HEK293T (cell line): ENCODE results near the gene NAV2.

Source experiments
- CTCF ChIA-PET: fragments of 350-600 bp; formaldehyde crosslinking; extraction: SDS; loops from one replicate; lab custom pipeline; 2021; ENCODE audit warnings: antibody characterized with exemption, inconsistent platforms; lab: Yijun Ruan, JAX
- POLR2A ChIA-PET: fragments of 350-600 bp; formaldehyde crosslinking; extraction: SDS; loops from one replicate; lab custom pipeline; 2020; ENCODE audit warnings: antibody characterized with exemption, inconsistent platforms; lab: Yijun Ruan, JAX
- DNase-seq: peaks from one replicate; pipeline ENCODE4 v3.0.0; 2012; ENCODE audit warnings: mixed read lengths; ENCODE audit errors: extremely low spot score
- ARNT ChIP-seq: fragments of 450-650 bp; IDR thresholded peaks from 2 replicates; pipeline ENCODE4 v1.6.1; 2017; ENCODE audit warnings: mild to moderate bottlenecking
- BHLHE40 ChIP-seq: fragments of 450-650 bp; IDR thresholded peaks from 2 replicates; pipeline ENCODE4 v1.6.1; 2016; ENCODE audit warnings: mild to moderate bottlenecking, moderate library complexity, borderline replicate concordance
- CTBP1 ChIP-seq: fragments of 450-650 bp; IDR thresholded peaks from 2 replicates; pipeline ENCODE4 v1.6.1; 2016; ENCODE audit warnings: borderline replicate concordance
- ELF4 ChIP-seq: fragments of 450-650 bp; IDR thresholded peaks from 2 replicates; pipeline ENCODE4 v1.6.1; 2017; ENCODE audit warnings: antibody characterized with exemption
- FOXA1 ChIP-seq: fragments of 450-650 bp; IDR thresholded peaks from 2 replicates; pipeline ENCODE4 v1.6.1; 2016; ENCODE audit warnings: mild to moderate bottlenecking
- FOXK2 ChIP-seq: fragments of 450-650 bp; IDR thresholded peaks from 2 replicates; pipeline ENCODE4 v1.6.1; 2016; ENCODE audit warnings: mild to moderate bottlenecking
- FOXM1 ChIP-seq: fragments of 450-650 bp; IDR thresholded peaks from 2 replicates; pipeline ENCODE4 v1.6.1; 2017; ENCODE audit warnings: mild to moderate bottlenecking, borderline replicate concordance
- HDGF ChIP-seq: fragments of 450-650 bp; IDR thresholded peaks from 2 replicates; pipeline ENCODE4 v1.6.1; 2017; ENCODE audit warnings: antibody characterized with exemption, borderline replicate concordance
- L3MBTL2 ChIP-seq: fragments of 450-650 bp; conservative IDR thresholded peaks from 2 replicates; pipeline ENCODE4 v1.6.1; 2016; ENCODE audit warnings: mild to moderate bottlenecking
- LEF1 ChIP-seq: fragments of 450-650 bp; IDR thresholded peaks from 2 replicates; pipeline ENCODE4 v1.6.1; 2017; ENCODE audit warnings: mild to moderate bottlenecking, borderline replicate concordance
- NFRKB ChIP-seq: fragments of 450-650 bp; IDR thresholded peaks from 2 replicates; pipeline ENCODE4 v1.6.1; 2016; ENCODE audit warnings: mild to moderate bottlenecking, moderate library complexity
- SP1 ChIP-seq: fragments of 450-650 bp; IDR thresholded peaks from 2 replicates; pipeline ENCODE4 v1.6.1; 2017
- SUZ12 ChIP-seq: fragments of 450-650 bp; IDR thresholded peaks from 2 replicates; pipeline ENCODE4 v1.6.1; 2016; ENCODE audit warnings: mild to moderate bottlenecking
- TARDBP ChIP-seq: fragments of 450-650 bp; IDR thresholded peaks from 2 replicates; pipeline ENCODE4 v1.6.1; 2016
- ZNF384 ChIP-seq: fragments of 450-650 bp; IDR thresholded peaks from 2 replicates; pipeline ENCODE4 v1.6.1; 2016
- TF ChIP-seq, protein P1 (sequence below): fragments of 450-650 bp; IDR thresholded peaks from 2 replicates; pipeline ENCODE4 v1.6.1; 2016

Gene NAV2

DNA sequence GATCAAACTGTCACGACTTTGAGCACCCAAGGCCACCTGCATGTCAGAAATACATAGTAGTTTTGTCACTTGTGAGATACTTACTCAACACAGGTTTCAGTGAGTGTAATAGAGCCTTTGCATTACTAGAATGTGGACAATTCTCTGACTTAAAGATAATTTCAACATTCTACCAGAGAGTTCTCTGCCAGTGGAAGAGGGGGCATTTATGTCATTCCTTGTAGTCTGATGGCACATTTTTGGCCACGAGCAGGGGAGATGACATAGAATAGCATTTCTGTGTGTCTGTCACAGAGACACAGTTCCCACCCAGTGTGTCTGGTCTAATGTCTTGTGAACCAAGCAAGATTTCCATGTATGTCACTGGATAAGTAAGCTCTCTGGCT, 335.1 kb downstream of the NAV2 start:
- TF ChIP-seq FOXA1 (no peak), NFRKB (no peak)
- ChIA-PET CTCF (no interaction called here), POLR2A (no interaction called here)
- DNase-seq = no peak

DNA sequence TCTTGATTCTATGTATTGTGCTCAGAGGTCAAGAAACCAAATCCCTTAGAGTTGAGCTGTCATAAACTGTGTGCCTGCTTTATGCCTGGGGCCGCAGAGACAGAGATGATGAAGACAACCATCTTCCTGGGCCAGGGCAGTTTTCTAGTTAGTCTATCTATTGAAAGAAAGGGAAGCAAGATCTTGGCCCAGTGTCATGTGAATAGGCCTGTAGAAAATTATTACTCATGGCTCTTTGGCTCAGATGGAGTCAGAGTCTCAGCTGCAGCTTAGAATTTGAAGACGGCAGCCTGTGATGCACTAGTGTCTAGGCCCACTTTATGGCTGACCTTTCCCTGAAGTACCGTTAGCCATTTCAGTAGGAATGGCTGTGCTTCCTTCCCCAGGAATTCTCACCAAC, 335.6 kb downstream of the NAV2 start:
- ChIA-PET CTCF (no interaction called here), POLR2A (no interaction called here)
- TF ChIP-seq SUZ12 (no peak), LEF1 (no peak), ARNT (no peak), FOXM1 (no peak), NFRKB (no peak), ZNF384 (no peak), SP1 (no peak), FOXK2 (no peak), ELF4 (no peak), HDGF (no peak), CTBP1 (no peak), BHLHE40 (no peak), TARDBP (no peak), FOXA1 (no peak), L3MBTL2 (no peak)
- TF ChIP-seq, protein P1, sequence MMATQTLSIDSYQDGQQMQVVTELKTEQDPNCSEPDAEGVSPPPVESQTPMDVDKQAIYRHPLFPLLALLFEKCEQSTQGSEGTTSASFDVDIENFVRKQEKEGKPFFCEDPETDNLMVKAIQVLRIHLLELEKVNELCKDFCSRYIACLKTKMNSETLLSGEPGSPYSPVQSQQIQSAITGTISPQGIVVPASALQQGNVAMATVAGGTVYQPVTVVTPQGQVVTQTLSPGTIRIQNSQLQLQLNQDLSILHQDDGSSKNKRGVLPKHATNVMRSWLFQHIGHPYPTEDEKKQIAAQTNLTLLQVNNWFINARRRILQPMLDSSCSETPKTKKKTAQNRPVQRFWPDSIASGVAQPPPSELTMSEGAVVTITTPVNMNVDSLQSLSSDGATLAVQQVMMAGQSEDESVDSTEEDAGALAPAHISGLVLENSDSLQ = no peak
- DNase-seq = no peak

DNA sequence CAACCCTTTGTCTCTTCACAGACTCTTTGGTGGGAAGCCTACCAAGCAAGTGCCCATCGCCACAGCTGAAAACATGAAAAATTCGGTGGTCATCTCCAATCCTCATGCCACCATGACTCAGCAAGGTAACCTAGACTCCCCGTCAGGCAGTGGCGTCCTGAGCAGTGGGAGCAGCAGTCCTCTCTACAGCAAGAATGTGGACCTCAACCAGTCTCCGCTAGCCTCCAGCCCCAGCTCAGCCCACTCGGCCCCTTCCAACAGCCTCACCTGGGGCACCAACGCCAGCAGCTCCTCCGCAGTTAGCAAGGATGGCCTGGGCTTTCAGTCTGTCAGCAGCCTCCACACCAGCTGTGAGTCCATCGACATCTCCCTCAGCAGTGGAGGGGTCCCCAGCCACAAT, 336.1 kb downstream of the NAV2 start:
- no peak for TF ChIP-seq CTBP1
- TF ChIP-seq SUZ12 = no peak
- TF ChIP-seq BHLHE40 = no peak
- TF ChIP-seq FOXK2 = no peak
- no peak for TF ChIP-seq LEF1
- TF ChIP-seq TARDBP = no peak
- no peak for TF ChIP-seq HDGF
- no peak for TF ChIP-seq NFRKB
- no peak for TF ChIP-seq L3MBTL2
- TF ChIP-seq FOXM1 = no peak
- TF ChIP-seq FOXA1 = no peak
- POLR2A ChIA-PET = no interaction called here
- no peak for DNase-seq
- CTCF ChIA-PET = no interaction called here

DNA sequence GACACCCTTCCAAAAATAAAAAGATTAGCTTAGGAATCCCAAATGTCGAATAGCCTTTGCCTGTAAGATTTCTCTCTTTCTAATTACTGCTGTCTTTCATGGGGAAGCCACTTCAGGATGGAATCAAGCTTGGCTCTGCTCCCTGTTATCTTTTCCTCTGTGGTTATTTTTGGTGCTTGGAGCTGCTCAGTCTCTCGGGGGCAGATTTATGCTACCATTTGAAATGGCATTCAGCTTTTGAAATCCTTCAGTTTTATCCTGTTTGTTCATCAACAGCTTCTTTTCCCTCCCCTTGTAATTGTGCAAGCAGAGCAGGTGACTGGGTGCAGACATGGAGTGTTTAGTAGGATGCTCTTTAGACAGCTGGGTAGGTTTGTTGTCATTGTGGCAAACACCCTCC, 336.6 kb downstream of the NAV2 start:
- POLR2A ChIA-PET = no interaction called here
- CTCF ChIA-PET = no interaction called here
- no peak for DNase-seq
- TF ChIP-seq, protein P1 = no peak
- no peak for TF ChIP-seq ELF4
- no peak for TF ChIP-seq SP1
- no peak for TF ChIP-seq TARDBP
- no peak for TF ChIP-seq ZNF384
- TF ChIP-seq LEF1 = no peak
- TF ChIP-seq HDGF = no peak
- TF ChIP-seq FOXK2 = no peak
- no peak for TF ChIP-seq FOXA1
- TF ChIP-seq FOXM1 = no peak
- TF ChIP-seq BHLHE40 = no peak
- TF ChIP-seq SUZ12 = no peak
- no peak for TF ChIP-seq L3MBTL2
- TF ChIP-seq ARNT = no peak

DNA sequence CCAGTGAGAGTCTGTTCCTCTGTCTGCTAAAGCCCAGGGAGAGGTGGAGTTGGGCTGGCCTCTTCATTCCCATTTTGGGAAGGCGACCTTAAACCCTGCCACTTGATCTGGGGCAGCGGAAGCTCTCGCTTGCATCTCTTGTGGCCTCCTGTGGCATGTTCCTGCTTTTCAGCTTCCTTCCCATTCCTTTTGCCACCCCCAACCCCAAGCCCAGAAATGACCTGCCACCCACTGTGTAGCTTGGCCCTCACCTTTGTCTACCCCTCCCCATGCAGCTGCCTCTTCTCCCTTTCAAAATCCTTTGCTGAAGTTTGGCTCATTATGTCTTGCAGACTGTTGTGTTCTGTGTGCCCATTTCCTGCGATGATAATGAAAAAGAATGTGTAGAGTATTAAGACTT, 337.4 kb downstream of the NAV2 start:
- POLR2A ChIA-PET = no interaction called here
- CTCF ChIA-PET = no interaction called here
- DNase-seq = no peak
- TF ChIP-seq ZNF384 (no peak), ELF4 (no peak), CTBP1 (no peak)
- TF ChIP-seq, protein P1 = no peak

DNA sequence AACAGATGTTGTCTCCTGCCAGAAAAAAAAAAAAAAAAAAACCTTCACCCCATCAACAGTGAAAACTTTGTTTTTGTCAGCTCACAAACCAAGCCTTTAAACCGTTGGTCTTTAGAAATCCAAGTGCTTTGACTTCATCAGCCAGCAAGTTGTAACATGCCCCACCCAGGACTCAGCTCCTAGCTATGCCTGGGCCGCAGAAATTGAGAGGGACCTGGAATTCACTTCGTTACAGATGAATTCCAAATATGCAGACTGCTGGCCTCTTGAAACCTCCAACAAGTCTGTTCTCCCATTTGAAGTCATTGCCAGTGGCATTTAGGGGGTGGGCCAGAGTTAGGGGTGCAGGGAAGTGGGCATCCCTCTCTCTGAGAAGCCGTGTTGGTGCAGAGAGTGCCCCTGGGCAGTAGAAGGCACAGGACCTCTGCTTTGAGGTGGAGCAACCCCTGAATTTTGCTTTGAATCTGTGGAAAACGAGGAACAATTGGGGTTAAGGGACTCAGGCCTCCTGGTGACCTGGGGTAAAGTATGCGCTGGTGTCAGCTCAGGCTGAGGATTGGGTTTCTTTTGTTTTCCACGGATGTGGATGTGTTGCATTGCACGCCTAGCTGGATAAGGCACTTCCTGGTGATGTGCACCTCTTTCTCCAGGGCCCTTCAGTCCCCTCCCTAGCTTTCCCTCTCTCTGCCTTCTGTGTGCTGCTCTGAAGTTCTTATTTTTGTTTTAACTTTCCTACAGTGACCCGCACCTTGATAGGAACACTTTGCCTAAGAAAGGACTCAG, 338.1 kb downstream of the NAV2 start:
- ChIA-PET CTCF (no interaction called here), POLR2A (interaction anchor here (0.7 kb wide), 1 partner anchor 16 kb away, joined by 3 read pairs; no protein-coding TSS in a partner anchor)
- DNase-seq = no peak
- TF ChIP-seq FOXM1 = no peak
- TF ChIP-seq SUZ12 = no peak
- no peak for TF ChIP-seq LEF1
- TF ChIP-seq FOXK2 = no peak
- no peak for TF ChIP-seq NFRKB
- TF ChIP-seq BHLHE40 = no peak
- TF ChIP-seq HDGF = no peak
- no peak for TF ChIP-seq CTBP1
- no peak for TF ChIP-seq ARNT
- no peak for TF ChIP-seq SP1
- no peak for TF ChIP-seq L3MBTL2
- no peak for TF ChIP-seq ZNF384
- TF ChIP-seq FOXA1 = no peak
- no peak for TF ChIP-seq ELF4
- TF ChIP-seq, protein P1 = no peak
- TF ChIP-seq TARDBP = no peak
